Measurements from ENCODE around the gene PRKAG2.

DNA sequence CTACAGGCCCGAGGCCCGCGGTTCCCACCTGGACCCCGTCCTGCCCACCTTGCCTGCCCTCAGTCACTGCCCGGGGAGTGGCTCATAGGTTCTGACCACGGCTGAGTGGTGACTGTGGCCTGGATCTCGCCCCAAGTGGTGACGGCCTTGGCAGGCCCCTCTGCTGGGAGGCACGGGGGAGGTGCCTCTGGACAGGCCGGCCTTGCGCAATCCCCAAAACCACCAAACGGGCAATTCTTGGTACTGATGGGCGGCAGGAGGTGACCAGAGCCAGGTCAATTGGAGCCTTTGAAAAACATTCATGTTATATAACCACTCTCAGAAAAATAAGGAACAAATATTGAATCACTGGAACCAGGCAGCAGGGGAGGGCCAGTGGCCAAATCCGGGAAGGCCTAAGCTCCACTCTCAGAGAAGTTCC lies 83.4 kb downstream of the PRKAG2 start:
- no peak for TF ChIP-seq EZH2phosphoT487 (IDR thresholded peaks at IDR 0.05; ENCODE audit: insufficient read depth, low read depth)
- no peak for TF ChIP-seq EZH2 (IDR thresholded peaks at IDR 0.05; ENCODE audit: insufficient read depth, poor library complexity, severe bottlenecking)
